Large intestine (tissue), 3 donors: ENCODE measurements around the gene PITPNC1. TPM values are rescaled to one million over a fixed set of nuclear protein-coding genes. Genes with fewer than 3 reads are reported as not detected.
"Not testable (repeated sequence)": the region's sequence is repeated elsewhere in the genome, so short reads cannot be mapped to it uniquely, and the experiment has no call there.

Source experiments
- DNase-seq, 2 donors: peaks; one replicate each; pipeline versions ENCODE4 v3.0.0 to v3.0.0-alpha.2; 2013
- H3K27ac ChIP-seq: one replicate; pipeline ENCODE4 v1.5.1; 2013; ENCODE audit warnings: low read length
- H3K27me3 ChIP-seq: 2 replicates; pipeline ENCODE4 v1.6.1; 2013; ENCODE audit warnings: low read length; ENCODE audit not compliant: control insufficient read depth, insufficient read depth
- H3K36me3 ChIP-seq: 2 replicates; pipeline ENCODE4 v1.6.1; 2013; ENCODE audit warnings: low read length; ENCODE audit not compliant: control insufficient read depth, insufficient read depth
- H3K4me1 ChIP-seq: one replicate; pipeline ENCODE4 v1.6.1; 2013; ENCODE audit warnings: low read length; ENCODE audit not compliant: control insufficient read depth, insufficient read depth
- H3K4me3 ChIP-seq: one replicate; pipeline ENCODE4 v1.5.1; 2013; ENCODE audit warnings: low read length
- H3K9me3 ChIP-seq: one replicate; pipeline ENCODE4 v1.6.1; 2013; ENCODE audit warnings: mild to moderate bottlenecking, low read depth, low read length, moderate library complexity; ENCODE audit not compliant: control insufficient read depth
- WGBS: methylation state at CpG from one replicate; pipeline ENCODE4 v1.1.5; 2013; ENCODE audit warnings: low lambda C conversion rate; ENCODE audit not compliant: insufficient coverage; 5-methylcytosine and 5-hydroxymethylcytosine counted together
- polyA plus RNA-seq: library from polyadenylated mRNA; unstranded; fragments of 120-200 nt; gene quantifications from one replicate; pipeline ENCODE4 v1.2.1, GENCODE V29; 2013

PITPNC1 gene
- polyA plus RNA-seq, 1 donor = 6.7 TPM

DNA sequence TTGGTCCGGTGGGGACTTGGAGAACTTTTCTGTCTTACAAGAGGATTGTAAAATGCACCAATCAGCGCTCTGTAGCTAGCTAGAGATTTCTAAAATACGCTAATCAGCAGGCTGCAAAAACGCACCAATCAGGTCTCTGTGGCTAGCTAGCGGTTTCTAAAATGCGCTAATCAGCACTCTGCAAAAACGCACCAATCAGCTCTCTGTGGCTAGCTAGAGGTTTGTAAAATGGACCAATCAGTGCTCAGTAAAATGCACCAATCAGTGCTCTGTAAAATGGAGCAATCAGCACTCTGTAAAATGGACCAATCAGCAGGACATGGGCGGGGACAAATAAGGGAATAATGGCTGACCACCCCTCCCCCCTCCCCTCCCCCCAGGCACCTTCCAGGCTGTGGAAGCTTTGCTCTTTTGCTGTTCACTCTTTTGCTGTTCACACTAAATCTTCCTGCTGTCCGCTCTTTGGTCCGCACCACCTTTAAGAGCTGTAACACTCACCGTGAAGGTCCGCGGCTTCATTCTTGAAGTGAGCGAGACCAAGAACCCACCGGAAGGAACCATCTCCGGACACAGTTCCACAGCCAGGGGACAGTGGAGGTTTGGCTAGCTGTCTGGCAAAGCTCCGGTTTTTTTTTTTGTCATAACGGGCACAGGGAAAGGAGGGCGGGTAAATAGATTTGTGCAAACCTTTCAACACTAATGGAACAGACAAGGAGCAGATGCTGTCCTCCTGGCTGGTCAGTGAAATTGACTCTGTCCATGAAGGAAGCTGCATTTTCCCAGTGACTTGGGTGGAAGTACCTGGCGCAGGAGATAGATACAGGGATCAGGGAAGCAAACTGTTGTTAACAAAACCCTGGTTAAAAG lies 8.3 kb downstream of the PITPNC1 start:
- H3K4me1 ChIP-seq = no peaks in the 10 kb centered on the region
- H3K36me3 ChIP-seq = no peaks in the 10 kb centered on the region
- 94% methylated on average over 3 of the region's 20 CpGs for WGBS
- H3K27ac ChIP-seq = no peak overlapping the region
- DNase-seq = no peak
- H3K4me3 ChIP-seq = no peak overlapping the region
- H3K27me3 ChIP-seq = no peaks in the 10 kb centered on the region
- H3K9me3 ChIP-seq = no peaks in the 10 kb centered on the region

- no peaks in the 10 kb centered on the region for H3K4me1 ChIP-seq
- WGBS = 75% methylated on average over 3 of the region's 16 CpGs
- no peak overlapping the region for H3K27ac ChIP-seq
- no peaks in the 10 kb centered on the region for H3K36me3 ChIP-seq
- DNase-seq = no peak
- H3K4me3 ChIP-seq = no peak overlapping the region
- no peaks in the 10 kb centered on the region for H3K27me3 ChIP-seq
- H3K9me3 ChIP-seq = no peaks in the 10 kb centered on the region
Measured at GRCh38 chr17:67386965-67387551, 10.0 kb downstream of the PITPNC1 start.

DNA sequence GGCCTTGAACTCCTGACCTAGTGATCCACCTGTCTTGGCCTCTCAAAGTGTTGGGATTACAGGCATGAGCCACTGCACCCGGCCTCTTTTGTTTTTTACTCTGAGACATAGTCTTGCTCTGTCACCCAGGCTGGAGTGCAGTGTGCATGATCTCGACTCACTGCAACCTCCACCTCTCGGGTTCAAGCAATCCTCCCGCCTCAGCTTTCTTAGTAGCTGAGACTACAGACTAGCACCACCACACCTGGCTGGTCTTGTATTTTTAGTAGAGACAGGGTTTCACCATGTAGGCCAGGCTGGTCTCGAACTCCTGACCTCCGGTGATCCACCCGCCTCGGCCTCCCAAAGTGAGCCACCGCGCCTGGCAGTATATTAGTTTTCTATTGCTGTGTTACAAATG lies 11.5 kb downstream of the PITPNC1 start:
- DNase-seq, H3K36me3 ChIP-seq, H3K4me1 ChIP-seq, H3K9me3 ChIP-seq, H3K27ac ChIP-seq, H3K4me3 ChIP-seq, H3K27me3 ChIP-seq: not testable (repeated sequence)
- no CpG with 5 or more reads among the region's 10 CpGs for WGBS

DNA sequence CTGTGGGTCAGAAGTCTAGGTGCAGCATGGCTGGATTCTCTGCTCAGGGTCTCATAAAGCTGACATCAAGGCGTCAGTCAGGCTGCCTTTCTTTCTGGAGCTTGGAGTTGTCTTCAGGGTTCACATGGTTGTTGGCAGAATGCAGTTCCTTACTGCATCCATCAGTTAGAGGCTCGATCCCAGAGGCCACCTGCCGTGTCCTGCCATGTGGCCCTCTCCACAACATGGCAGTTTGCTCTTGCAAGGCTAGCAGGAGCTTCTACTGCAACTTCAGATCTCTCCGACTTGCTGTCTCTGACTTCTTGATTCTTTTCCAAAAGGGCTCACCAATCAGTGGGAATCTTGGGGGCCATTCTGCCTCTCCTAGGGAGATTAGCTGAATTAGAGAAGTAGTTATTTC lies 11.9 kb downstream of the PITPNC1 start:
- no peak overlapping the region for H3K27ac ChIP-seq
- no peaks in the 10 kb centered on the region for H3K4me1 ChIP-seq
- WGBS = no CpG with 5 or more reads among the region's 4 CpGs

DNA sequence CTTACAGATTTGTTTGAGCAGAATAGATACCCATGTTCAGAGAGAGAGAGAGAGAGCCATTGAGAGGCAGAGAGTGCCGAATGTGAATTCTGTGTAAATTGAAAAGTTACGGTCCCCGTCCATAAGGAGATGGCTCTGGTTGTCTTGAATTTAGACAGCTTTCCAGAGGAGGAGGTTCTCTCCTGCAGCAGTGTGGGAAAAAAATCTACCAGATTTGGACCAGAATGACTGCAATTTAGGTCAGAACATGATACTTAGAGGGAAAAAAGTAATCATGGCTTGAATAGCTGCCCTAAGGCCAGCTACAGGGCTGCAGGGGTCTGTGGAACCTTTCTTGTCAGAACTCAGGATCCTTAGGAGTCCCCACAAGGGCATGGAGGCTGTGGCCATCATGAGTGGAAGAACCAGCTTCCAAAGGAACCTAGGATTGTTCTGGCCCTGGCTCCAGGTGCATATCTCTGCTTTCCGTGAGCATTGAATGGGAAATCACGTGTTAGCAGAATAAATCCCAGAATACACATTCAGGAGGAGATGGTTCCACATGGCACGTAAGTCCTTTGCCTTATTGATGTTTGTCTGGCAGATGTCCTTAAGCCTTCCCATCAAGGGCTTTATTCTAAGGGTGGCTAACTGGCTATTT lies 13.0 kb downstream of the PITPNC1 start:
- no peak for DNase-seq
- Histone ChIP-seq H3K4me3 (no peak overlapping the region), H3K27me3 (no peaks in the 10 kb centered on the region), H3K9me3 (no peaks in the 10 kb centered on the region), H3K36me3 (no peaks in the 10 kb centered on the region), H3K27ac (no peak overlapping the region), H3K4me1 (no peaks in the 10 kb centered on the region)
- WGBS = no CpG with 5 or more reads among the region's 6 CpGs

More for the DNA sequence above, 11.9 kb downstream of the PITPNC1 start:
- no peak for DNase-seq
- no peaks in the 10 kb centered on the region for H3K27me3 ChIP-seq
- no peak overlapping the region for H3K4me3 ChIP-seq
- H3K36me3 ChIP-seq = no peaks in the 10 kb centered on the region
- H3K9me3 ChIP-seq = no peaks in the 10 kb centered on the region

GRCh38 chr17:67390646-67391361 lies 13.7 kb downstream of the PITPNC1 start:
- no peak overlapping the region for H3K4me3 ChIP-seq
- DNase-seq = peak in 1 of 2 donors; percentile 32
- WGBS = 62% methylated on average over 2 of the region's 9 CpGs

DNA sequence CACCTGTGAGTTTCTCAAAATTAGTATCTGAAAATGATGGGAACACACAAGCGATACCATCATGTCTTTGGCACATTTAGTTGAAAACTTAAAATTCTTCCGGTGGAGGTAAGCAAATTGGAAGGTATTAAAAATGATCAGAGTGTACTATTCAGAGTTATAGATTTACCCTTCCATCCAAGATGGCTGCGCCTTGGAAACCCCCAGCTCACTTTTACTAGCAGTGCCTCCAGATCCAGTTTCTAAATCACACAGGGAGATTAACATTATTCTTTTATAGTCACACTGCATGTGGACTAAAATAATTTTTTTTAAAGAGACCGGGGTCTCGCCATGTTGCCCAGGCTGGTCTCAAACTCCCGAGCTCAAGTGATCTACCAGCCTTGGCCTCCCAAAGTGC lies 15.0 kb downstream of the PITPNC1 start:
- no peak overlapping the region for H3K4me3 ChIP-seq
- no peaks in the 10 kb centered on the region for H3K9me3 ChIP-seq
- H3K36me3 ChIP-seq = no peaks in the 10 kb centered on the region
- H3K27me3 ChIP-seq = no peaks in the 10 kb centered on the region
- 100% methylated on average over 2 of the region's 6 CpGs for WGBS
- no peaks in the 10 kb centered on the region for H3K4me1 ChIP-seq
- DNase-seq = no peak
- H3K27ac ChIP-seq = no peak overlapping the region

More at GRCh38 chr17:67390646-67391361, 13.7 kb downstream of the PITPNC1 start:
- H3K4me1 ChIP-seq = no peaks in the 10 kb centered on the region
- H3K27ac ChIP-seq = no peak overlapping the region
- no peaks in the 10 kb centered on the region for H3K27me3 ChIP-seq
- H3K36me3 ChIP-seq = no peaks in the 10 kb centered on the region
- H3K9me3 ChIP-seq = no peaks in the 10 kb centered on the region

GRCh38 chr17:67393809-67394397 lies 16.8 kb downstream of the PITPNC1 start:
- H3K36me3 ChIP-seq = no peaks in the 10 kb centered on the region
- H3K4me1 ChIP-seq = no peaks in the 10 kb centered on the region
- no peak overlapping the region for H3K4me3 ChIP-seq
- H3K27ac ChIP-seq = no peak overlapping the region
- H3K9me3 ChIP-seq = no peaks in the 10 kb centered on the region
- WGBS = 100% methylated on average over 1 of the region's 9 CpGs
- no peak for DNase-seq
- H3K27me3 ChIP-seq = no peaks in the 10 kb centered on the region

DNA sequence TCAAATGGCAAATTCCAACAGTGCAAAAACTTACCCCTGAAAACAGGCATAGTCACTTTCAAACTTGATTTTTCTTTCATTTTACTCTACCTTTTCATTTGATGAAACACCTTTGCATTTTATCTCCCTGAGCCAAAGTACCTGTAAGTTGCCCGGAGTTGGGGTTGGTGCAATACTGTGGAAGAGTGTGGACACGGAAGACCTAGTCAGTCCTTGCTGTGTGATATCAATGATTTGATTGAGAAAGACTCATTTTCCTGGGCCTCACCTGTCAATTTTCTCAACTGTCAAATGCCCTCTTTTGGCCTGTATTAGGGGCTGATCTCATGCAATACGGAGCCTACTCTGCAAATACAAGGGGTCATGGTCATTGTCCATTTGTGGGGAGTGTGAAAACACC lies 22.6 kb downstream of the PITPNC1 start:
- Histone ChIP-seq H3K9me3 (no peaks in the 10 kb centered on the region), H3K27ac (no peak overlapping the region), H3K4me3 (no peak overlapping the region), H3K27me3 (no peaks in the 10 kb centered on the region), H3K36me3 (no peaks in the 10 kb centered on the region), H3K4me1 (no peaks in the 10 kb centered on the region)
- no peak for DNase-seq
- WGBS = no CpG with 5 or more reads among the region's 3 CpGs

DNA sequence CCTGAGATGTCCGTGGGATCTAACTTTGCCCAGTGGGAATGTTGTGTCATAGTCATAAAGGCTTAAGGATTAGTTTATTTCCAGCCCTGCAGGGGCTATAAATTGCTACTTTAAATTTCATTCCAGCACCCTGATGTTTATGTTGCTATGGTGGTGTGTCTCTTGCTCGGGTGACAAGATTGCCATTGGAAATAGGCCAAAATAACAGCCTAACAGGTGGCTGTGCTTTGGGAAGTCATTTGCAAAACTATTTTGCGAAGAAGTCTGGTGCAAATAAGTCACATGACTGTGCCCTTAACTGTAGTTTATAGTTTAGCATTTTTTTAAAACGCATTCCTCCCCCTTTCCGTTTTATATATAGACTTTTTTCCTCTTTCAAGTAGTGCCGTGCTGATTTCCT lies 23.1 kb downstream of the PITPNC1 start:
- H3K4me3 ChIP-seq = no peak overlapping the region
- H3K9me3 ChIP-seq = no peaks in the 10 kb centered on the region
- no peaks in the 10 kb centered on the region for H3K27me3 ChIP-seq
- H3K27ac ChIP-seq = no peak overlapping the region
- no peaks in the 10 kb centered on the region for H3K36me3 ChIP-seq
- 77% methylated on average over 5 of the region's 6 CpGs for WGBS
- no peaks in the 10 kb centered on the region for H3K4me1 ChIP-seq
- no peak for DNase-seq
